NCI-H2171 (cell line): Measurements from ENCODE around the gene PARP16.

Source experiments
- DNase-seq: peaks from one replicate; lab custom pipeline; 2025; lab: John Stamatoyannopoulos, UW

The PARP16 gene

DNA sequence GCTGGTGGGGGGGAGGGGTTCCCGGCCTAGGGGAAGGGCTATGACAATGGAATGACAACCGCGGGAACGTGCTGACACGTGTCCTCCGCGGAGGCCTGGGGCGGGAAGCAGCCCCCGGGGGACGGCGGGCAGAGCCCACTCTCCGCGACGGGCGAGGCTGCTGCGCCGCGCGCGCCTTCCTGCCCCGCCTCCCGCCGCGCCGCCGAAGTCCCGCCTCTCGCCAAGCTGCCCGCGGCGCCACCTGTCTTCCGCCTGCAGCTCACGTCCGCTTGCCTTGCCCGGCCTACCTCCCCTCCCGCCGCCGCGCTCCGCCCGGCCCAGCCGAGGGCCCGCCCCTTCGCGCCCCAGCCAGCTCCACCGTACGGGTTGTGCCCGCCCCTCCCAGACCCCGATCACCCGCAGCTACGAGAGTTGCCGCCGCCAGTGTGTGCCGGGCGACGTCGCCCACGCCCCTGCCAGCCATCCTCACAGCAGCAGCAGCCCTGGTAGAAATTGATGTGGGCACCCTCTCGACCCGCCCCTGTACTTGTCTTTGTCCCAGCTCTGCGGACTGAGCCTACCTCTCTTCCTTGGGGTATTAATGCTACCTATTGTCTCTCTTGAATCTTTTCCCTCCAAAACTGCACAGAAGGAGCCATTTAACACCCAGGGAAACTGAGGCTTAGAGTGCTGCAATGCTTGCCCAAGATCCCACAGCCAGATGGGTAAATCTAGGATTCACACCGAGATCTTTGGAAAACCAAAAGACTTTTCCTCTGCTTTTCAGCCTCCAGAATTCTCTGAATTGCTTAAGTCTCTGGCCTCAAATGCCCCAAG, at the start of gene PARP16:
Gene PARP16 (minus strand): TSS at position 180 of the 816 bp plus-strand sequence. CDS start 457 bp downstream, outside the sequence.
- peak; percentile 95 for DNase-seq

GRCh38 chr15:65335278-65336055, 48.8 kb upstream of the PARP16 start:
- DNase-seq: no peak

DNA sequence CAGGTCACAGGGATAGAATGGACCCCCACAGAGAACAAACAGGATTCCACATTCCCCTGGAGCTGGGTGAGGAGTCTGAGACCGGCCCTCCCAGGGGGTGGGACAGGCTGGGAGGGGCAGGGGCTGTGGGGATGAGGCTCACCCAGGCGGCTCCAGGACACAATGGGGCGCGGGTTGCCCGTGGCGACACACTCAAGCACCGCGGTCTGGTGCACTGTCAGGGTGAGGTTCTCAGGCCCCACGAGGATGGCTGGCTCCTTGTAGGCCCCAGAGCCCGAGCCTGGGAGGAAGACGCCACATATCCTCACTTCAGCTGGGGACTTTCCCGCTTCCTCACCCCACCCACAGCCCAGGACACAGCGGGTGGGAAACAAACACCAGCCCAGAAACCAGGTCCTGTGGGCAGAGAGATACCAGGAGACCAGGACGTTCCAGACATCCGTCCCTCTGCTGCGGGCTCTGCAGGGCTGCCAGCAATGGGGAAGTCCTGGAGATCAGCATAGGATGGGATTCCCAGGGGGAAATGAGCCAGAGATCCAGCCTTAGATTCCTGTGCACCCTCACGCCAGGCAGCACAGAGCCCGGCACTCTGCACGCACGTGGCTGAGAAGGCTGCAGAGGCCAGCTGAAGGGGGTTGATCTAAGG, 48.0 kb upstream of the PARP16 start:
- DNase-seq: no peak

DNA sequence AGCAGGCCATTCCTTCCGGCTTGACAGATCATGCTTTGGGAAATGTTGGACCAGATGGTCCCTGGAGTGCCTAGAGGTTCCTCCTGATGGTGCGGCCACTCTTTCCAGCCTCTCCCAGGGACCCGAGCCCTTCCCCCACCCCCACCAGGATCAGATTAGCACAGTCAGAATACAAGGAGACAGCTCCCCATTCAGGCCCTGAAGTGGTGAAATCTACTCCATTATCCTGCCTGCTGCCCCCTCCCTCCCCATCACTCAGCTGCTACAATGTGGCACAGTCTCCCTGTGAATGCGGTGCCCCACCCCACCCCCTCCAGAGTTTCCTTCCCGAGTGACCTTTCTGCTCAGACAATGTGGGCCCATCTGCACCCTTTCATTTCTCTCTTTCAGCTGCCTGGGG, 47.2 kb upstream of the PARP16 start:
- DNase-seq: no peak

DNA sequence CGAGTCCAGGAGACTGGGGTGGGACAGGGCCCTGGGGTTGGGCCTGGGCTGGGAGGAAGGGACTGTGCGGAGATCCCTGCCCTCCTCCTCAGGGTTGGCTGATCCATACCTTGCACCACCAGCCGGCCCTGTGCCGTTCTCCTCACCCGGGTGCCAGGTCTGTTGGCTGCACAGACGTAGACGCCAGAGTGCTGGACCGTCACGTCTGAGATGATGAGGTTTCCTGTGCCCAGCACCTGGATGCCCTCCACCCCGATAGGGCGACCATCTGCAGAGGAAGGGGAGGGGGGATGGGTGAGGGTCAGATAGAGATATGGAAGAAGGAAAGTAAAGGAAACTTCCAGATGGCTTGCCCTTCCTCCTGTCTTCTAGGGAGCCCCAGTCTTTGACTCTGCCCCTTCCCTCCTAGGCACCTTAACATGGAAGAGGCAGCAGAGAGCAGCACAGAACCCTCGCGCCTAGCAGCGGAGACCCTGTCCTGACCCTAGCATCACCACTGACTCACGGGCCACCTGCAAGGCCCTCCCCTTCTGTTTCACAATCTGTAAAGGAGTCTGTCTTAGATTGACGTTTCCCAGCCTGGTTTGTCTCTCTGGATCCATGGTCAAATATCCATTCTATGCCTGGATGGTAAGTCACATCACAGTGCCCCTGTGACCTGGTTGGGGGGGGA, 46.6 kb upstream of the PARP16 start:
- DNase-seq: no peak

DNA sequence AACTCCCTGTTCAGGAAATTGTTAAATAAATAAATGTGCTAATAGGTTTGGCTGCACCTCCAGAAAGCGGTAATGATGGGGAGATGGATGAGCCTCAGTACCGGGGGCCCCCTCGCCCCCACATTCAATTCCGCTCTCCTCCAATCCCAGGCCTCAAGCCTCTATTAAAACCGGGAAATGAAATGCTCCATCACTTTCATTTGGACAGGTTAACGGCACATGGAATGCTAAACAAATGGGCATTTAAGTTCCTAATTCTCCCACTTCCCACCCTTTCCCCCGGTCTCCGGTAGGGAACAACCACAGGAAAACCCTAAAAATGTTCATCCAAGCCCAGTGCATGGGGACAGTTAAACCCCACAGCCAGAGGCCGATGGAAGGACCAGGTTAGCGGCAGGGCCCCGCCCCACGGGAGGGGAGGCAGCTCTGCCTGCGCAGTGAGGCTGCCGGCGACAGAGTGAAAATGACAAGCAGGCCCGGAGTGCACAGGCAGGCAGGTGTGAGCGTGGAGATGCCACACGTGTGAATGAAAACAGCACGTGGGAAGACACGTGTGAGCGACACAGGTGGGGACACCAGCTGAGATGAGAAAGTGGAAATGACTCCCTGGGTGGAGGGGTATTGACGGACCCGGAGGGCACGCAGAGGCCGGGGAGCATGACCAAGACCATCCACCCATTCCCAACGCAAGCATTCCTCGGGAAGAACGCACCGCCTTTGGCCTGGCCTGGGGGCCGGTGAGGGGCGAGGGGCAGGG, 45.9 kb upstream of the PARP16 start:
- no peak for DNase-seq

GRCh38 chr15:65331811-65332210, 45.1 kb upstream of the PARP16 start:
- DNase-seq: no peak

DNA sequence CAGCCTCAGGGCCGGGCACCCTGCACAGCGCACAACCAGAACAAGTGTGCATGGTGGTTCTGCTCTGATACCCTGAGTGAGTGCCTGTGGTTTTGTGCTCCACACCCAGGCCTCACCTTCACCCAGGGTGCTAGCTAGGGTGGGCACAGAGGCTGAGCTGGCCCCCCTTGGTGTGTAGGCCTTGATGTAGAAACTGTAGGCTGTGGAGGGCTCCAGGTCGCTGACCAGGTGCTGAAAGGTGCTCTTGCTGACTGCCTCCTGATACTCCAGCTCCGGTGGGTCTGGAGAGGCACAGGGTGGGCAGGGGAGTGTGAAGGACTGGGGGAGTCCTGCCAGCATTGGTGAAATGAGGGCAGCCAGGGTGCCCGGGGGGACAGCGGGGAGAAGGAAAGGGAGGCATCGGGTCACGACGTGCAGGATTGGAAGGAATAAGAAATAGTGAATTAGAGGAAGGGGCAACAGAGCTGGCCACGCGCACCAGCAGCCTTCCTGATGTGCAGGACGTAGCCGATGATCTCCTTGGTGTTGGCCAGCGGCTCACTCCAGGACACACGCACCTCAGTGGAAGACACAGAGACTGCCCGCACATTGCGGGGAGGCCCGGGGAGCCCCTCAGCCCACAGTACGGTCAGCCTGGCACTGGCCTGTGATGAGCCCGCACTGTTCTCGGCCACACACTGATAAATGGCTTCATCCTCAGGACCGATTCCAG, 44.4 kb upstream of the PARP16 start:
- no peak for DNase-seq

- DNase-seq: no peak
Measured at GRCh38 chr15:65329984-65330735, 43.5 kb upstream of the PARP16 start.

DNA sequence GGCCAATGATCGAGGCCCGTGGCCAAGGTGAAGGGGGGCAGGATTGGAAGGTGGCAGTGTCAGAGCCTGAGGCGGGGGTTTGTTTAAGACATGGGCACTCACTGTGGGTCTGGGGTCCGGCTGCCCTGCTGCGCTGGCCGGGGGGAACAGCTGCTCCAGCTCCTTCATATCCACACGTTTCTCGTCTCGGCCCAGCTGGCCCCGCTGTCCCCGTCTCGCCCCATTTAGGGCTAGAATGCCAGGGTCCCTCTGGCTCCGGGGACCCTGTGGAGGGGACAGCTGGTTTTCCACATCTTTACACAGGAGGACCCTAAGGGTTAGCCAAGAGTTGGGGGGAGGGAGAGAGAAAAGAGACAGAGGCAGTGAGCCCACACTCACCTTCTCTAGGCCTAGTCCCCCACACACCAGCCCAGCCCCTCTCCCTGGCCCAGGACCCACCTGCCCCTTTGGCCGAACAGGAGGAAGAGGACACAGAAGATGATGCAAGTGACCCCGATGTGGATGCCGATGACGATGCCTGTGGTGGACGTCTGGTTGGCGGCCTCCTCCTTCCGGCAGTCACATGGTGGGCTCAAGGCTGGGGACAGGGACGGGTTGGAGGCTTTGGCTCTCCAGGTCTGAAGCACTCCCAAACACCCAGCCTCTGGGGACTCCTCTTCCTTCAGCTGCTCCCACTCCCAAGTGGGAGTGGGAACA, 42.8 kb upstream of the PARP16 start:
- DNase-seq: no peak

- DNase-seq: no peak
Measured at GRCh38 chr15:65328506-65329287, 42.0 kb upstream of the PARP16 start.

DNA sequence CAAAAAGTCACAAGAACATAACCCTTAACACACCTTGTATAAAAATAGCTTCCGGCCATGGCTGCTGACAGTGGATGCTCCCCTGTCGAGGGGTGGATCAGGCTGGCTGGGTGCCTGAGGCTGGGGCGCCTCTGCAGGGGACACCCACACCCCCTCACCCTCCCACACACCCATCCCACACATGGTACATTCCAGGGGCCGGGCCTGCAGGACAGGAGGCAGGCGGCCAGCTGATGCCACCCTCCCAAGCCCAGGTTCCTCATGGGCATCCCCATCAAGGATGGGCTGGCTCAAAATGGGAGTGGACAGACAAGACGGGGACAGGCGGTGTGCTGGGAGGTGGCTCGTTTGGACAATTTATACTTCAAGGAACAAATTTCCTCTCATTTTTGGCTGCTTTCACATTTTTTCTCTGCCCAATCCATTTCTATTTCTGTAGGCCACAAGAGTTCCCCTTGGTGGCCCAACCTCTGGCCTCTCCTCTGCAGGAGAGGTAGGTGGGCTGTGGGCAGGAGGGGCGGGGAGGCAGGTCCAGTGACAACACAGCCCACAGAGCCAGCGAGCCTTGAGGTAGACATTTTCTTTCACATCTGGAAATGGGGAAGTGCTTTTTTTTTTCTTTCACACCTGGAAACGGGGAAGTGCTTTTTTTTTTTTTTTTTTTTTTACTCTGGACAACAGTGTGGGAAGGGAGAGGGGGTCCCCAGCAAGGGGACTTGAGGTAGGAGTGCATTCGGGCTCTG, 41.1 kb upstream of the PARP16 start:
- DNase-seq: no peak

- no peak for DNase-seq
Measured at GRCh38 chr15:65326818-65327217, 40.1 kb upstream of the PARP16 start.

DNA sequence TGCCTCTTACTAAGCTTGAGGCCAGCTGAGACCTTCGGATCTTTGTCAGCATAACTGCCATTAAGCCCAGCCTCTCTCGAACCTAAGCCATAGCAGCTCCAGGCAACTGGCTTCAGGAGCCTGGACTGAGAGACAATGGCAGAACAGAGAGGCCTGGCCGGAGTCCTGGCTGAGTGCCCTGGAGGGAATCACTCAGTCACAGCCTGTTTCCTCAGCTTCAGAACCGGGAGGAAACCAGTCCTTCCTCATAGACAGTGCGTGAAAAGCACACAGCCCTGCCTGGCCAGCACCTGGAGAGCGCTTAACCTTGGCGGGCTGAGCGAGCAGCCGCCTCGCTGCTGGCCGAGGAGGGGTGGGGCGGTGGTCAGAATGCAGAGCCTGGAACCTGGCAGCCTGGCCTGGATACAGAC, 39.4 kb upstream of the PARP16 start:
- DNase-seq: no peak

DNA sequence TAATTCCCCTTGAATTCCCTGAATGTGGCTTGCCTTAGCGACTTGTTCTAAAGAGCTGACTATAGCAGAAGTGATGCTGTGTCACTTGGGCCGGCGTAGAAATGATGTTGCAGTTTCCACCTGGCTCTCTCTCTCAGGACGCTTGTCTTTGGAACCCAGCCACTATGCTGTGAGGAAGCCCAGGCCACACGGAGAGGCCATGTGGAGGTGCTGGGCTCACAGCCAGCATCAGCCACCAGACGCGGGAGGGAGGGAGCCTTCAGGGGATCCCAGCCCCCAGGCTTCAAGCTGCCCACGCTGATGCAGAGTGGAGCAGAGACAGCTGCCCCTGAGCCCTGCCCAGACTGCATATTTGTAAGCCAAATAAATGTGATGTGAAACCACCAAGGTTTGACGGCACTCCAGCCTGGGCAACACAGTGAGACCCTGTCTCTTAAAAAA, 36.4 kb upstream of the PARP16 start:
- peak; percentile 96 for DNase-seq

DNA sequence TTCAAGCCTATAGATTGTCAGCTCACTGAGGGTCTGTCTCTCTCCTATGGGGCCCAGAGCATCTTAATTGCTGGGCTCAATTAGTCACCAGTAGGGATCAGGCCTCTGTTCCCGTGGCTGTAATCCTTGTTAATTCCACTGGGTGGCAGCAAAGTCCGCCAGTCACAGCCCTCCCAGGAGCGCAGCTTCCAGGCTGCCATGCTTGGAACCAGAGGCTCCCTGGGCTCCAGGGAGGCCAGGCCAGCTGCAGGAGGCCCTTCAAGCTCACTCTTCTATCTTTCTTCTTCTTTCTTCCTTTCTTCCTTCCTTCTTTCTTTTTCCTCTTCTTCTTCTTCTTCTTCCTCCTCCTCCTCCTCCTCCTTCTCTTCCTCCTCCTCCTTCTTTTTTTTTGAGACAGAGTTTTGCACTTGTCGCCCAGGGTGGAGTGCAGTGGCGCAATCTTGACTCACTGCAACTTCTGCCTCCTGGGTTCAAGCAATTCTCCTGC, 32.2 kb upstream of the PARP16 start:
- peak; percentile 69 for DNase-seq

- no peak for DNase-seq
Measured at GRCh38 chr15:65312400-65312916, 25.8 kb upstream of the PARP16 start.
